ENCODE measurements around the gene DGUOK.

DGUOK gene

DNA sequence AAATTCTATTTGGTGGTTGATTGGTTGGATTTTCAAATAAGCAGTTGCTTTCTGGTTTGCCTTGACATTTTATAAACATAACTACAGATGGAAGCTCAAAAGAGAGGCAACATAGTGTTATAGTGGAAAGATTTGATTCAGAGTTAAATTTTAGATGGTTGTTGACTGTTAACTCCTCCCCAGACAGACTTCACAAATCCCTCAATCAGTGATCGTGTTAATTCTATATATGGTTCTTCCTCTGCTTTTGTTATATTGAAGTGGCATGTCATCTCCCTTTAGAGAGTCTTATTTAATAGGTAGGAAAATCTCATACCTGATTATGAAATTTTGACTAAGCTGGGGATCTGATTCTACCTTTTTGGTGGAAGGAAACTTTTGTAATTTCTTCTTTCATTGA, 19.5 kb downstream of the DGUOK start:
- TF ChIP-seq SPI1 (IDR thresholded peaks at IDR 0.05; ENCODE audit: low read depth, low read length) (no peak), PAX5 (IDR thresholded peaks at IDR 0.05; ENCODE audit: insufficient read depth, low read length, severe bottlenecking) (no peak), TAF1 (IDR thresholded peaks at IDR 0.05; ENCODE audit: low read depth, low read length) (no peak), POLR2A (IDR thresholded peaks at IDR 0.05; ENCODE audit: low read depth, low read length) (no peak), POLR2AphosphoS5 (IDR thresholded peaks at IDR 0.05; ENCODE audit: low read depth, low read length) (no peak), POU2F2 (IDR thresholded peaks at IDR 0.05; ENCODE audit: low read depth, low read length) (no peak)
- FAIRE-seq (no peak), DNase-seq (ENCODE audit: insufficient read length, low spot score) (no peak)

- TF ChIP-seq PAX5 (IDR thresholded peaks at IDR 0.05; ENCODE audit: insufficient read depth, low read length, severe bottlenecking) = no peak
- TF ChIP-seq POU2F2 (IDR thresholded peaks at IDR 0.05; ENCODE audit: low read depth, low read length) = no peak
- no peak for TF ChIP-seq TAF1 (IDR thresholded peaks at IDR 0.05; ENCODE audit: low read depth, low read length)
- TF ChIP-seq POLR2AphosphoS5 (IDR thresholded peaks at IDR 0.05; ENCODE audit: low read depth, low read length) = no peak
- no peak for TF ChIP-seq POLR2A (IDR thresholded peaks at IDR 0.05; ENCODE audit: low read depth, low read length)
- TF ChIP-seq SPI1 (IDR thresholded peaks at IDR 0.05; ENCODE audit: low read depth, low read length) = no peak
- DNase-seq (ENCODE audit: insufficient read length, low spot score) (no peak), FAIRE-seq (no peak)
These were observed 20.0 kb downstream of the DGUOK start for GRCh38 chr2:73946666-73947065.

GRCh38 chr2:73947412-73948018, 20.8 kb downstream of the DGUOK start:
- no peak for TF ChIP-seq POU2F2 (IDR thresholded peaks at IDR 0.05; ENCODE audit: low read depth, low read length)
- peak; percentile 69 for TF ChIP-seq SPI1 (IDR thresholded peaks at IDR 0.05; ENCODE audit: low read depth, low read length)
- DNase-seq (ENCODE audit: insufficient read length, low spot score) (no peak), FAIRE-seq (no peak)

GRCh38 chr2:73949802-73950201, 23.1 kb downstream of the DGUOK start:
- no peak for FAIRE-seq
- no peak for TF ChIP-seq POLR2A (IDR thresholded peaks at IDR 0.05; ENCODE audit: low read depth, low read length)
- TF ChIP-seq POU2F2 (IDR thresholded peaks at IDR 0.05; ENCODE audit: low read depth, low read length) = no peak
- TF ChIP-seq SPI1 (IDR thresholded peaks at IDR 0.05; ENCODE audit: low read depth, low read length) = no peak
- no peak for TF ChIP-seq POLR2AphosphoS5 (IDR thresholded peaks at IDR 0.05; ENCODE audit: low read depth, low read length)
- no peak for TF ChIP-seq TAF1 (IDR thresholded peaks at IDR 0.05; ENCODE audit: low read depth, low read length)
- no peak for TF ChIP-seq PAX5 (IDR thresholded peaks at IDR 0.05; ENCODE audit: insufficient read depth, low read length, severe bottlenecking)
- no peak for DNase-seq (ENCODE audit: insufficient read length, low spot score)

DNA sequence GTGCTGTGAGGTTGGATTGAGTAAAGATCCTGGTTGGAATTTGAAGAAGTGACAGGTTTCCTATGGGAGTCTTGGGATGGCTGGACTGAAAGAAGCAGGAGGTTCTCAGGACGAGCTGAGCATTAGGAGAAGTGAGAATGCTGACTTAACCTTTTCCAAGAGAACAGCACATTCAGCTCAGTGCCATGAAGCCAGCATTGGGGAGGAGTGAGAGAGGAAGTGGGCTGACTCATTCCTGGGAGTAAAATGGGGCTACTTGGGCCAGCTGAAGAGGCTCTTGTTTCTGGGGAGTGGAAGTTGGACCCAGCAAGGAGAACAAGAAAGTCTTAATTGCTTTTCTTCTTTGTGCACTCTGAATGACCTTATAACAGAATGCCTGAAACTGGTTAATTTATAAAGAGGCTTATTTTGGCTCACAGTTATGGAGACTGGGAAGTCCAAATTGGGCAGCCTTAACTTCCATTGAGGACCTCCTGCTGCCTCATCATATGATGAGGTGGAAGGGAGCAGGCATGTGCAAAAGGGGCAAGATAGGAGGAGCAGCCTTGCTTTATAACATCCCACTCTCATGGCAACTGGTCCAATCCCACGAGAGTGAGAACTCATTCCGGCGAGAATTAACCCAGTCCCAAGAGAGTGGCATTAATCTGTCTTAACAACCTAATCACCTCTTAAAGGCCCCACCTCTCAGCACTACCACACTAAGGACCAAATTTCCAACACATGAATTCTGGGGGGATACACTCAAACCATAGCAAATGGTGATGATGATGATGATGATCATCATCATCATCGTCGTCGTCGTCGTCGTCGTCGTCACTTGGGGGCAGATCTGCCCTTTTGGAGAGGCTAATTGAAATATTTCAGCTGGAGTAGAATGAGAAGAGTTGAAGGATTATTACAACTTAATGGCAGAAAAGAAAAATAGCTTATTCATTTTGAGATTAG, 26.1 kb downstream of the DGUOK start:
- DNase-seq (ENCODE audit: insufficient read length, low spot score) (no peak), FAIRE-seq (no peak)

DNA sequence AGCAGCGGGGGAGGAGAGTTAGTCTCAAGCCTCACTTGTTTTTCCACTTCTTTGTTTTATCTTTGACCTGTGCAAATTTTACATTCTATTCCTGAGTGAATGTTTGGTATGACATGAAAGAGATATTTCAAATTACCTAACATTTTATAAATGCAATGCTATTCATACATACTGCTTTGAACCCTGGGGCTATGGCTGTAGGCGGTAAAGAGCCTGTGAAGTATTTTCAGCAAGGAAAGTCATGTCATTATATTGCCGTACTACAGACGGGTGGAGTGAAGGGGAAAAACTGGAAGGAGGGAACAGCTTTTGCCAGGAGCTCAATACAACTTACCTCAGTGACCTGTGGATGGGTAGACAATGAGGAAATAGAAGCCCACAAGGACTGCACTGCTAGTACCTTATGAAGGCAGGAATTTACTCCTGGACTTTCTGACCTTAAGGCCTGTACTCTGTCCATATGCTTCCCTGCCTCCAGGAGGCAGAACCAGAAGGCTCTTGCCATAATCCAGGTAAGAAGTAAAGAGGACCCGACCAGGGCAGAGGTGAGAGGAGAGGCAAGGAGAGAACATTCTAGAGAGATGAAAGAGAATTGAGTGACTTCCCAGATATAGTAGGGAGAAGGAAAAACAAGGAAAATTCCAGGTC, 29.7 kb downstream of the DGUOK start:
- FAIRE-seq = no peak
- no peak for TF ChIP-seq SPI1 (IDR thresholded peaks at IDR 0.05; ENCODE audit: low read depth, low read length)
- no peak for TF ChIP-seq POLR2A (IDR thresholded peaks at IDR 0.05; ENCODE audit: low read depth, low read length)
- TF ChIP-seq POU2F2 (IDR thresholded peaks at IDR 0.05; ENCODE audit: low read depth, low read length) = no peak
- TF ChIP-seq PAX5 (IDR thresholded peaks at IDR 0.05; ENCODE audit: insufficient read depth, low read length, severe bottlenecking) = no peak
- TF ChIP-seq TAF1 (IDR thresholded peaks at IDR 0.05; ENCODE audit: low read depth, low read length) = no peak
- TF ChIP-seq POLR2AphosphoS5 (IDR thresholded peaks at IDR 0.05; ENCODE audit: low read depth, low read length) = no peak
- no peak for DNase-seq (ENCODE audit: insufficient read length, low spot score)

More for the DNA sequence above, 26.1 kb downstream of the DGUOK start:
- TF ChIP-seq POU2F2 (IDR thresholded peaks at IDR 0.05; ENCODE audit: low read depth, low read length) (no peak), SPI1 (IDR thresholded peaks at IDR 0.05; ENCODE audit: low read depth, low read length) (peak; percentile 55), PAX5 (IDR thresholded peaks at IDR 0.05; ENCODE audit: insufficient read depth, low read length, severe bottlenecking) (no peak), POLR2A (IDR thresholded peaks at IDR 0.05; ENCODE audit: low read depth, low read length) (no peak), TAF1 (IDR thresholded peaks at IDR 0.05; ENCODE audit: low read depth, low read length) (no peak)

DNA sequence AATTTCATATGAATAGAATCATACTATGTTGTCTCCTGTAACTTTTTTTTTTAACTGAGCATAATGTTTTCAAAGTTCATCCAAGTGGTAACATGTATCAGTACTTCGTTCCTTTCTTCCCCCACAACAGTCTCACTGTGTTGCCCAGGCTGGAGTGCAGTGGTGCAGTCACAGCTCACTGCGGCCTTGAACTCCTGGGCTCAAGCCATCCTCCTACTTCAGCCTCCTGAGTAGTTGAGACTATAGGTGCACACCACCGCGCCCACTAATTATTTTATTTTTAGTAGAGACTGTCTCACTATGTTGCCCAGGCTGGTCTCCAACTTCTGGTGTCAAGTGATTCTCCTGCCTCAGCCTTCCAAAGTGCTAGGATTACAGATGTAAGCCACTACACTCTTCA, 34.6 kb downstream of the DGUOK start:
- FAIRE-seq = no peak
- no peak for DNase-seq (ENCODE audit: insufficient read length, low spot score)

GRCh38 chr2:73961823-73962615, 35.3 kb downstream of the DGUOK start:
- FAIRE-seq = no peak

More for the DNA sequence above, 34.6 kb downstream of the DGUOK start:
- TF ChIP-seq PAX5 (IDR thresholded peaks at IDR 0.05; ENCODE audit: insufficient read depth, low read length, severe bottlenecking) = no peak

GRCh38 chr2:73962798-73963197, 36.1 kb downstream of the DGUOK start:
- DNase-seq (ENCODE audit: insufficient read length, low spot score) (no peak), FAIRE-seq (no peak)
- TF ChIP-seq POLR2A (IDR thresholded peaks at IDR 0.05; ENCODE audit: low read depth, low read length) (no peak), POLR2AphosphoS5 (IDR thresholded peaks at IDR 0.05; ENCODE audit: low read depth, low read length) (no peak), POU2F2 (IDR thresholded peaks at IDR 0.05; ENCODE audit: low read depth, low read length) (no peak), TAF1 (IDR thresholded peaks at IDR 0.05; ENCODE audit: low read depth, low read length) (no peak), SPI1 (IDR thresholded peaks at IDR 0.05; ENCODE audit: low read depth, low read length) (no peak), PAX5 (IDR thresholded peaks at IDR 0.05; ENCODE audit: insufficient read depth, low read length, severe bottlenecking) (no peak)

More at GRCh38 chr2:73961823-73962615, 35.3 kb downstream of the DGUOK start:
- TF ChIP-seq POU2F2 (IDR thresholded peaks at IDR 0.05; ENCODE audit: low read depth, low read length) (no peak), PAX5 (IDR thresholded peaks at IDR 0.05; ENCODE audit: insufficient read depth, low read length, severe bottlenecking) (no peak), POLR2A (IDR thresholded peaks at IDR 0.05; ENCODE audit: low read depth, low read length) (no peak), POLR2AphosphoS5 (IDR thresholded peaks at IDR 0.05; ENCODE audit: low read depth, low read length) (no peak), SPI1 (IDR thresholded peaks at IDR 0.05; ENCODE audit: low read depth, low read length) (no peak), TAF1 (IDR thresholded peaks at IDR 0.05; ENCODE audit: low read depth, low read length) (no peak)
- no peak for DNase-seq (ENCODE audit: insufficient read length, low spot score)

Data from GM12891 (cell line).